HG03565 (cell line): Measurements from ENCODE around the gene BEAN1.

Experiments
- ATAC-seq: cut with Tn5 transposase; IDR thresholded peaks from one replicate; pipeline ENCODE4 v1.9.1; 2021; ENCODE audit warnings: mild to moderate bottlenecking, moderate library complexity; ENCODE audit not compliant: unreplicated experiment

The BEAN1 gene

DNA sequence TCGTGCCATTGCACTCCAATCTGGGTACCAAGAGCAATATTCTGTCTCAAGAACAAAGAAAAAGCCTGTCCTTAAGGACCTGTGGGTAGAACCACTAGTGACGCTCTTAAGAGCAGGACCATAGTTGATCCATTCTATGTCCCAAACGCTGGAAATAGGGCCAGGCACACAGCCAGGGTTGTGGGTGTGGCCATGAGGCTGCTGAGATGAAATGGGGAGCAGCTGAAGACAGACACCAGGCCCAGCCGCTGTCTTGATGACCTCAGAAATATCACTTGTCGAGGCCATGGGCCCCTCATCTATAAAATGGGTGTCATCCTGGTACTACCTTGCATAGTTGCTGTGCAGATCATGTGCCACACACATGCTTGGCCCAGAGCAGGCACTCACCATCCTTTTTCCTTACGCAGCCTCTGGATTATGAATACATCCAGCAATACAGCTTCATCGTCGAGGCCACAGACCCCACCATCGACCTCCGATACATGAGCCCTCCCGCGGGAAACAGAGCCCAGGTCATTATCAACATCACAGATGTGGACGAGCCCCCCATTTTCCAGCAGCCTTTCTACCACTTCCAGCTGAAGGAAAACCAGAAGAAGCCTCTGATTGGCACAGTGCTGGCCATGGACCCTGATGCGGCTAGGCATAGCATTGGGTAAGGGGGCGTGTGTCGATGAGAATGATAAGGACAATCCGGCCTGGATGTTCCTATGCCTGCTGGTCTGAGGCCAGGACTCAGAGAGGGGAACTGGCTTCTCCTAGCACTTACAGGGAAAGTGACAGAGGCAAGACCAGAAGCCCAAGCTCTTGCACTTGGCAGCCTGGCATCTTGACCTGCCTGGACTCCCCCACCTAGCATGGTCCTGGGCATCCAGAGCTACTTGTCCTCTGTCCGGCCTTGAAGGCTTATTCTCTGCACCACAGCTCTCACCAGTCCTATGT, 35.1 kb upstream of the BEAN1 start:
- no peak for ATAC-seq

DNA sequence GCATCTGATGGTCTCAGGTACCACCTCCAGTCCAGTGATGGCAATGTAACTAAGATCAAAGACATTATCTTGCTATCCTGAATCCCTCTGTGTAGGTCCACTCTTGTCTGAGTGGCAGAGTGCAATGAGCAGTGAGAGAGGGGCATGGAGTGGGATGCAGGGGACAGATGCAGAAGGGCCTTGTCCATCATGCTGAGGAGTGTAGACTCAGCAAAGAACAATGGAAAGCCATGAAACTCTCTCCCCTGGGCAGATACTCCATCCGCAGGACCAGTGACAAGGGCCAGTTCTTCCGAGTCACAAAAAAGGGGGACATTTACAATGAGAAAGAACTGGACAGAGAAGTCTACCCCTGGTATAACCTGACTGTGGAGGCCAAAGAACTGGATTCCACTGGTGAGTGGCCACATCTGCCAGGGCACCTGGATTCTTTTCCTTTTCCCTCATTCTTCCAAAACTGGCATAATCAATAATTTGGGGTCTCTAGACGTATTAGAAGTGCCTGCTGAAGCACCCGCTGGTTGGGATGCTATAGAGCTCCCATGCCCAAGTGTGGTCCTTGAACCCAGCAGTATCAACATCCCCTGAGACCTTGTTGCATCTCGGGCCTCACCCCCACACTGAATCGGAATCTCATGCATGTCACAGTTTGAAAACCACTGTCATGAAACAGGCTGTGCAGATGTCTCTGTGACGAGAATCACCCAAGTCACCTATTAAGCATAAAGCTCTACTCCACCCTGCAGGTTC, 31.1 kb upstream of the BEAN1 start:
- no peak for ATAC-seq

DNA sequence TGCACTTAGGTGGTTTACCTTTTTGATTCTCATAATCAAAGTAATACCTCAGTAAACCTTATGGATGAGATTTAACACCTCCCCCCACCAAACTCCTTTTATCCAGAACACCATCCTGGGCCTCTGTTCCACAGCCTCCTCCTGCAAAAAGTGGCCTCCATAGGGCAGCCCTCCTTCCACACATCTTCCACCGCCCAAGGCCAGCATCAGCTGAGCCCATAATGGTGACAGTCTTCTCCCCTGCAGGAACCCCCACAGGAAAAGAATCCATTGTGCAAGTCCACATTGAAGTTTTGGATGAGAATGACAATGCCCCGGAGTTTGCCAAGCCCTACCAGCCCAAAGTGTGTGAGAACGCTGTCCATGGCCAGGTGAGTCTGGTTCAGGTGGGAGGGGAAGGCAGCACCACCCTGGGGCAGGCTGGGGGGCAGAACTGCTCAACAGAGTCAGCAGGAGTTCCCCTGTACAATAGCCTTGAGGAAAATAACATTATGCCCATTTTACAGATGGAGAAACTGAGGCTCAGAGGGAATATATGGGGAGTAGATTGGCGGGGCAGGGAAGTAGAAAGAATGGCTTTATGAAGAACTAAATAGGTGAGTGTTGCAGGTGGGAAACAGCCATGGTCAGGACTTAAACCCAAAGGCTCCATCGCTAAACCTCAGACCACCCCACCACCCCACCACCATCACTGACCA, 29.2 kb upstream of the BEAN1 start:
- no peak for ATAC-seq

DNA sequence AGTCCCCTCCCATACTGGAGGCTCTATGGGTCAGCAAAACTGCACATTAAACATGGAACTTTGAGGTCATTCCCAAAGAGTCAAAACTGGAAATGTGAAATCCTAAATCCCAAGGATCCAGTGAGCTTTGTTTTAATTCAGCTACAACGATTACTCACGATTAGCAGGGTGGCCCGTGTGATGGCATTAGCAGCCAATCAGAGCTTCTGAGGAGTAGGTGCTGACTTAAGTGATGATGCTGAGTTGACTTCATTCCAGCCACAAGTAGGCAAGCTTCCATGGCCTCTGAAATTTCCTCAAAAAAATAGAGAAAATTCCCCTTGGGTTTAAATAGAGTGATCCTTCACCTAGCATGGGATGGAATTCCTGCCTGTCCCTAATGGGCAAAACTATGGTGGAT, 28.1 kb upstream of the BEAN1 start:
- ATAC-seq: no peak

DNA sequence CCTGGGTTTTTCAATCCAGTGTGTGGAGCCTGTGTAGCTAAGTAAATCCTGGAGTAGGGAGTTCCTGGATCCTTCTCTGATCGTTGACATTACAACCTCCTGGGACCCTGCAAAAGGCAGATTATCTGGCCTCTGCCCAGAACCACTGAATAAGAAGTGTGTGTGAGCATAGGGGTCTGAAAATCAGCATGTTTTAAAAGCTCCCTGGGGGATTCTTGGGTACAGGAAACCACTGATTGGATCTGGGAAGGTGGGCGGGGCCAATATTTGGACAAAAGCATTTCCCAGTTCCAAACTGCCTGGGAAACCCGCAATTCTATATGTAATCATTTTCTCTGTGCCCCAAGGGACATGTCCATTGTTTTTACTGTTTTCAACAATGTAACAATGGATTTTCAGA, 27.2 kb upstream of the BEAN1 start:
- no peak for ATAC-seq

DNA sequence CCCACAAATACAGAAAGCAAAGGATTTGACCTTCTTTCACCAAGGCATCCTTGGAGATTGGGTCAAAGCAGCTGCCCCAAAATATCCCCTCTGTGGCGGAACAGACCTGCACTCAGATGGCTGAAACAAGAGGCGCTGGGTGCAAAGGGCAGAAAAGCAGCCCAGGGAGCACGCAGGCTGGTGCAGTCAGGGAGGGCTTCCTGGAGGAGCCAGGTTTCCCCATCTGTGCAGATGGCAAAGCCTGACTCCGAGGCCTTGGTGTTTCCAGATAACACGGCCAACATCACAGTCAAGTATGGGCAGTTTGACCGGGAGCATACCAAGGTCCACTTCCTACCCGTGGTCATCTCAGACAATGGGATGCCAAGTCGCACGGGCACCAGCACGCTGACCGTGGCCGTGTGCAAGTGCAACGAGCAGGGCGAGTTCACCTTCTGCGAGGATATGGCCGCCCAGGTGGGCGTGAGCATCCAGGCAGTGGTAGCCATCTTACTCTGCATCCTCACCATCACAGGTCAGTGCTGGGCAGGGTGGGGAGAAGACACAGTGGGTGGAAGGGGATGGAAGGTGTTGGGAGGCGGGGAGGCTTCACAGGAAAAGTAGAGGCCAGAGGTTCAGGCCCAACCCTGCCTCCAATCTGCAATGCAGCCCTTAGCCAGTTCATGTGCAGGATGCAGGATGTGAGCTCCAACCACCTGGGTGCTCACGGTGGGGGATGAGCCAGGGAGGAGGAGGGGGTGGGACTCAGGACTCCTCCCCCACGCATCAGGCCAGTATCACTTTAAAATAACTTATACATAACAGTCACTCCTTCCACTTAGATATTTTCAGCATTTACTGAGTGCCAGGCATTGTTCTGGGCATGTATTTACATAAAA, 26.4 kb upstream of the BEAN1 start:
- ATAC-seq: no peak

DNA sequence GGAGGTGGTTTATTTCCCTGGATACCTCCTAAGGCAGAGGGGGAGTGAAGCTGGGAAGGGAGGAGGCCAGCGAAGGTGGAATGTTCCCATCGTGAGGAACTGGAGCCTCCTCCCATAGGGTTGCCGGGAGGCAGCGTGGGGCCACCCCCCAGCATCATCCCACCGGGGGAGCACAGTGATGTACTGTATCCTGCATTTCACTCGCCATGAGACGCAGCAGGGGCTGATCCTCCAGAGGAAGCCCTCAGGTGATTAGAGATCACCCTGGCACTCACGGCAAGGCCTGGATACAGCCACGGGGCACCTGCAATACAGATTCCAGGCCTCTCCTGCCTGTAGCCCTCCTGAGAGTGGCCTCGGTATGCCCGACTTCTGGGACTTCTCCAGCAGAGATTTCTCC, 25.5 kb upstream of the BEAN1 start:
- ATAC-seq: no peak

DNA sequence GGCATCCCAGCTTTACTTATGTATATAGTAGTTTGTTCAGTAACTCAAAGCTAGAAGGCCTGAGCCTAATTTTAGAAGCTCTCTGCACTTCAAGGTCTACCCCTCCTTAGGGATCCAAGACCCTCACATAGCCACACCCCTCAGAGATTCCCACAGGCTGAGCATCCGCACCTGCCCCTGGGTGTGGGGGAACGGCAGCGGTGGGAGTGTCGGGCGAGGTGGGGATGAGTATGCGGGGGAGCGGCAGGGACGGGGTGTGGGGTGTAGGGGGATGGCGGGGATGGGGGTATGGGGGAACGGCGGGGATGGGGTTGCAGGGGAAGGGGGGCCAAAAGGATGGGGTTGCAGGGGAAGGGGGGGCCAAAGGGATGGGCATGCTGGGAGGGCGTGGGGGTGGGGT, 24.9 kb upstream of the BEAN1 start:
- no peak for ATAC-seq

DNA sequence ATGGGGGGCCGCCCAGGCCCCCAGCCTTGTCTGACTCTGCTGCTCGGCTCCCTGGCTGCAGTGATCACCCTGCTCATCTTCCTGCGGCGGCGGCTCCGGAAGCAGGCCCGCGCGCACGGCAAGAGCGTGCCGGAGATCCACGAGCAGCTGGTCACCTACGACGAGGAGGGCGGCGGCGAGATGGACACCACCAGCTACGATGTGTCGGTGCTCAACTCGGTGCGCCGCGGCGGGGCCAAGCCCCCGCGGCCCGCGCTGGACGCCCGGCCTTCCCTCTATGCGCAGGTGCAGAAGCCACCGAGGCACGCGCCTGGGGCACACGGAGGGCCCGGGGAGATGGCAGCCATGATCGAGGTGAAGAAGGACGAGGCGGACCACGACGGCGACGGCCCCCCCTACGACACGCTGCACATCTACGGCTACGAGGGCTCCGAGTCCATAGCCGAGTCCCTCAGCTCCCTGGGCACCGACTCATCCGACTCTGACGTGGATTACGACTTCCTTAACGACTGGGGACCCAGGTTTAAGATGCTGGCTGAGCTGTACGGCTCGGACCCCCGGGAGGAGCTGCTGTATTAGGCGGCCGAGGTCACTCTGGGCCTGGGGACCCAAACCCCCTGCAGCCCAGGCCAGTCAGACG, 24.4 kb upstream of the BEAN1 start:
- ATAC-seq: no peak

DNA sequence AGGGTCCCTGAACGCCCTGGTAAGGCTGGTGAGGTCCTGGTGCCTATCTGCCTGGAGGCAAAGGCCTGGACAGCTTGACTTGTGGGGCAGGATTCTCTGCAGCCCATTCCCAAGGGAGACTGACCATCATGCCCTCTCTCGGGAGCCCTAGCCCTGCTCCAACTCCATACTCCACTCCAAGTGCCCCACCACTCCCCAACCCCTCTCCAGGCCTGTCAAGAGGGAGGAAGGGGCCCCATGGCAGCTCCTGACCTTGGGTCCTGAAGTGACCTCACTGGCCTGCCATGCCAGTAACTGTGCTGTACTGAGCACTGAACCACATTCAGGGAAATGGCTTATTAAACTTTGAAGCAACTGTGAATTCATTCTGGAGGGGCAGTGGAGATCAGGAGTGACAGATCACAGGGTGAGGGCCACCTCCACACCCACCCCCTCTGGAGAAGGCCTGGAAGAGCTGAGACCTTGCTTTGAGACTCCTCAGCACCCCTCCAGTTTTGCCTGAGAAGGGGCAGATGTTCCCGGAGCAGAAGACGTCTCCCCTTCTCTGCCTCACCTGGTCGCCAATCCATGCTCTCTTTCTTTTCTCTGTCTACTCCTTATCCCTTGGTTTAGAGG, 23.5 kb upstream of the BEAN1 start:
- no peak for ATAC-seq

DNA sequence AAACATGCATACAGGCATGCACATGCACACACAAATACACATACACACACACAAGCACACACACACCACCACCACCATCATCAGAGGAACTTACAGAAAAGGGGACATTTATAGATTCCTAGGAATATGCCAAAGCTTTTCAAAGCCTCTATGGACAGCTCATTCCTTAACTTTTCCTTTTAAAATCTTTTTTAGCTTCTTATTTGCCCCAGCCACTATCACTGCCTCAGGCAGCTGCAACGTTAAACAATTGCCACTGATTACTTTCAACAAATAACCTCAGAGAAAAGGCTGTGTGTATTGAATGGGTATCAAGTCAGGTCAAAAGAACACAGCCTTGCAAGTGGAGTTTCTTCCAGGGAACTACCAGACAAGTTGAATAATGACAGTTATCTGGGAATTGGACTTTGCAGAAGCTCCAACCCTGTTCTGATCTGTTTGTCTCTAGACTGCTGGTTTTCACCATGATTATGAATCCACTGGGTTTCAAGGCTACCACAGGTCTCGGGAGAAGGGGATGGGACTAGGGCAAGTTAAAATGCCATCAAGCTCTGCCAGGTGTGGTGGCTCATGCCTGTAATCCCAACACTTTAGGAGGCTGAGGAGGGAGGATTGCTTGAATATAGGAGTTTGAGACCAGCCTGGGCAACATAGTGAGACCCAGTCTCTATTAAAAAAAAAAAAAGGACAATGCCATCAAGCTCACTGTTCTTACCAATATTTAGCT, 21.9 kb upstream of the BEAN1 start:
- ATAC-seq: no peak

DNA sequence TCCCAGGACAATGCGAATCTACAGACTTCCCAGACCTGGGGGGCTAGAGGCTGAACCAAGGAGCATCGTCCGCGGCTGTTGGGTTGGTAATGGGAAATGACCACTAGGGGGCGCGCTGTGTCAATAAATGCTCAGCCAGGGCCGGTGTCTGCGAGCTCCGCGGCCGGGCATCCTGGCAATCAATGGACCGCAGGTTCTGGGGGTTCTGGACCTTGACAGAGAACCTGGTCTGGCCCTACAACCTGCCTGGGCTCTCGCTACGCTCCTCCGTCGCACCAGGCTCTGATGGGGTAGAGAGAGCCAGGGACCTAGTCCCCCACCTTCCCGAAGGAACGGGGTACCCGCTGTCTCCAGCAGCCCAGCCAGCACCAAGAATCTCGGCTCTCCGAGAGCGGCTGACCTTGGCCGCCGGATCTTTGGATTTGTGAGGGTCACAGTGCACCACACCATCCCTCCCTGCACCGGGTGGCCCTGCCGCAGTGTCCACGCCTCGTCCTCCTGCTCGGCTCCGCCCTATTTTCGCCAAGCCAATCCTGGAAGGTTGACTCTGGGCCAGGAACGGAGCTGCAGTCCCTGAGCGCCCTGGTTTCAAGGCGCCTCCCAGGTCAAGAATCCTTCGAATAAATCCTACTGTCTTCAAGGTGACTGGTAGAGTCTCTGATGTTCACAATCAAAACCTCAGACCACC, 20.4 kb upstream of the BEAN1 start:
- peak; percentile 64 for ATAC-seq

DNA sequence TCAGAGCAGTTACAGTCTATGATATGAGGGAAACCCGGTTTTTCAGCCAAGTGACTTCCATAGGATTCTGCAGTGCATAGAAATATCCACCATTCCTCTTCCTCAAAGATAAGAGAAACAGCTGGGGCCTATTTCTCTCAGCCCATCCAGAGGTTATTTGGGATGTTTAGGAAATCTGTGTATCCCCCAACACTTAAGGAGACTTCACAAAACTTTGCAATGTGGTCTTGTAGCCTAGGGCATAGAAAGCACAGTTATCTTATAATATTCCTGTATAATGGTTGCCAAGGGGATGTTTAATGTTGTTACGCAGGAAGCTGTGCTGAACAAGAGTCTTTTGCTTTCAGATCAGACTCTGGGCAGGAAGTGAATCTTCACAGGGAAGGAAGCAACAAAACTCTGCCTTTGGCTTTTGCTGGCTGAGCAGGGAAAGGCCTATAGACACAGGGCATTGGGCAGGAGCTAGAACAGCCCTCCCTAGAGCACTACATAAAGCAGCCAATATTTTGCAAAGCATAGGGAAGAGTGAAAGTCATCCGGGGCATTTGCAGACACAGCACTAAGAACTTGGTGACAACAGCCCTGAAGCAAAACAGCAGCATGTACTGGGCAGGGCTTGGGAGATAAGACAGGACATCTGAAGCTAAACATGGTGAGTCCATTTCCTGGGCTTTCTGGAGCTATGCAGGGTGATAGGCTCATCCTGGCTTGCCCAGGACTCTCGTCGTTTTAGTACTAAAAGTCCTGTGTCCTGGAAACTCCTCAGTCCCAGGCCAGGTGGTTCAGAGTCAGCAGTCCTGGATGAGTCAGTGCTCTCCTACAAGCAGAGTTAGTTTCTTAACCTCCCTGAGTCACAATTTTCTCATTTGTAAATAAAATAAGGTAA, 18.7 kb upstream of the BEAN1 start:
- ATAC-seq: no peak

DNA sequence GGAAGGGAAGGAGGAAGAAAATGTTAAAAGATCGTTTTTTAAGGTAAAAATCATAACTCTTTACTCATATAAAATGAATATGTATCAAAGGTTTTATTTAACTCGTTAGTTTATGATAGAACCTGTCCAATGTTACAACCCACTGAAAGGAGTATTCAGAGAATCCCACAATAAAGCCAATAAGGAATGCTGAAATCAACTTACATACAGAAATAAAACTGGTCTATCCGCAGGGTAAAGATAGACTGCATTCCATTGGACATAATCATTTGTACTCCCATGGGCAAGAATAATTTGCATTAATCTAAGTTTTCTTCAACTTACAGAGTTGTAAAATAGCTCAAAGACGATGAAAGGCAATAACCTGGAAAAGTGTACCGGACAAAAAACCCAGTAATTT, 17.9 kb upstream of the BEAN1 start:
- ATAC-seq: no peak

DNA sequence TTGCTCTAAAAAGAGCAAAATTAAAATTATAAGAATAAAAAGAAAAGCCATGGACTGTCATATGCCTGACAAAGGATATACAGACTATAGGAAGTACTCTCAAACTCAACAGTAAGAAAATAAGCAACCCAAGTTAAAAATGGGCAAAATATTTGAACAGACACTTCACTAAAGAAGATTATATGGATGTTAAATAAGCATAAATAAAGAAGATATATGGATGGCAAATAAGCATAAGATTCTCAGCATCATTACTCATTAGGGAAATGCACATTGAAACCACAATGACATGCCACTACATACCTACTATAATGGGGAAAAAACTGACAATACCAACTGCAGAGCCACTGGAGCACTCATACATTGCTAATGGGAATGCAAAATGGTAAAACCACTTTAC, 14.9 kb upstream of the BEAN1 start:
- no peak for ATAC-seq

DNA sequence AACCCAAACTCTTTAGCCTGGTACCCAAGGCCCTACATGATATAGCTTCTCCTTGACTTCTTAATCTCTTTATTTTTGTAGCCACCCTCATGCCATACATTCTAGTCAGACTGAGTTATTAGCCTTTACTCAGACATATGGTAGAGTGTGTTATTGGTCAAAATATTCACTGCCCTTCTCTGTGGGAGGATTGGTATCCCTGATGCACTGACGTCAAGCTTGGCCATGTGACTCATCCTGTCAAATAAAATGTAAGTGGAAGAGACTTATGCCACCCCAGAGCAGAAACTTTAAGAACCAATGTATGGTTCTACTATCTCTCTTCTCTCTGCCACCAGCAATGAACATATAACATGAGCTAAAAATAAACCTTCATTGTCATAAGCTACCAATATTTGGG, 12.2 kb upstream of the BEAN1 start:
- ATAC-seq: no peak

DNA sequence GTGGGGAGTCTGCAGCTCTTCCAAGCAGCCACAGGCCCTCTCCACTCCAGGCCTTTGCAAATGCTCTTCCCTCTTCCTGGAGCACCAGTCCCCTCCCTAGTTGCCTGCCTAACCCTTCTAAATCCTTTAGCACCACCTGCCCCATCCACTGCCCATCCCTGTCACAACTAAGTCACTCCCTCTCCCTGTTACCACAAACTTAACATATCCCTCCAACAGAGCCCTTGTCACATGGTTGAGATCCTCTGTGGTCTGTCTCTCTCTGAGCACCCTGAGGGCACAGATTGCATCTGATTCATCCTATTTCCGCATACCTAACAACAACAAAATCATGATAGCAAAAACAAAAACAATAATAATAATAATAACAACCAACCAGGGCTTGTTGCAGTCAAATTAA, 11.0 kb upstream of the BEAN1 start:
- ATAC-seq: no peak
